Skin epidermis (tissue), 12 donors: ENCODE data around the gene ADAM20.
A peak's percentile ranks its signal among the peaks of the same experiment; 100 is the strongest.
"Not testable (repeated sequence)": the region's sequence is repeated elsewhere in the genome, so short reads cannot be mapped to it uniquely, and the experiment has no call there.

Source experiments
- H3K27ac ChIP-seq, 21 experiments: fragments of 200-600 bp; sonication (generic) in 11 of 21; one replicate each; pipeline ENCODE4 v1.5.0; 2020; ENCODE audit warnings: mild to moderate bottlenecking in 3 of 21, inconsistent platforms in 2 of 21, moderate library complexity in 2 of 21
- H3K4me3 ChIP-seq, 7 experiments: fragments of 200-600 bp; sonication (generic) in 2 of 7; one replicate each; pipeline ENCODE4 v1.5.0; 2020; ENCODE audit warnings: inconsistent platforms in 2 of 7, mild to moderate bottlenecking in 2 of 7, moderate library complexity in 1 of 7

ADAM20 gene

GRCh38 chr14:70534904-70535303 is at the start of gene ADAM20:
Gene ADAM20 (minus strand): TSS chr14:70535004. CDS start chr14:70524757, 10,247 bp downstream.
- Histone ChIP-seq H3K4me3 (no peak within 1 kb of the TSS), H3K27ac (no peak within 1 kb of the TSS)

- Histone ChIP-seq H3K27ac (no peak overlapping the region), H3K4me3 (no peak overlapping the region)
Measured at GRCh38 chr14:70576891-70577290, 42.1 kb upstream of the ADAM20 start.

- no peak overlapping the region for H3K4me3 ChIP-seq
Measured at GRCh38 chr14:70573050-70573449, 38.2 kb upstream of the ADAM20 start.

GRCh38 chr14:70571139-70571538 is 36.3 kb upstream of the ADAM20 start:
- Histone ChIP-seq H3K4me3 (no peak overlapping the region), H3K27ac (no peak overlapping the region)

More at GRCh38 chr14:70573050-70573449, 38.2 kb upstream of the ADAM20 start:
- no peak overlapping the region for H3K27ac ChIP-seq

GRCh38 chr14:70567791-70568190 is 33.0 kb upstream of the ADAM20 start:
- H3K27ac ChIP-seq: no peak overlapping the region
- no peak overlapping the region for H3K4me3 ChIP-seq

- no peak overlapping the region for H3K4me3 ChIP-seq
- peak overlapping the region in 1 of 21 experiments; percentile 41 for H3K27ac ChIP-seq
Measured at GRCh38 chr14:70563869-70564268, 29.1 kb upstream of the ADAM20 start.

- Histone ChIP-seq H3K27ac (peak overlapping the region in 1 of 21 experiments; percentile 41), H3K4me3 (no peak overlapping the region)
Measured at GRCh38 chr14:70563417-70563816, 28.6 kb upstream of the ADAM20 start.

- no peak overlapping the region for H3K4me3 ChIP-seq
Measured at GRCh38 chr14:70558356-70558755, 23.6 kb upstream of the ADAM20 start.

GRCh38 chr14:70555890-70556289 is 21.1 kb upstream of the ADAM20 start:
- Histone ChIP-seq H3K27ac (no peak overlapping the region), H3K4me3 (peak overlapping the region in 3 of 7 experiments; percentile 1 to 8 (median 7))

More at GRCh38 chr14:70558356-70558755, 23.6 kb upstream of the ADAM20 start:
- no peak overlapping the region for H3K27ac ChIP-seq

GRCh38 chr14:70538087-70538486 is 3.3 kb upstream of the ADAM20 start:
- H3K4me3 ChIP-seq: no peak overlapping the region
- H3K27ac ChIP-seq: no peak overlapping the region

GRCh38 chr14:70536830-70537229 is 2.0 kb upstream of the ADAM20 start:
- no peak overlapping the region for H3K27ac ChIP-seq
- H3K4me3 ChIP-seq: no peak overlapping the region

- Histone ChIP-seq H3K4me3 (no peak overlapping the region), H3K27ac (no peak overlapping the region)
Measured at GRCh38 chr14:70530417-70530816, 4.4 kb downstream of the ADAM20 start.

GRCh38 chr14:70527501-70528105 is 7.2 kb downstream of the ADAM20 start:
- H3K27ac ChIP-seq: no peak overlapping the region
- no peak overlapping the region for H3K4me3 ChIP-seq

- H3K4me3 ChIP-seq: no peak overlapping the region
Measured at GRCh38 chr14:70525691-70526090, 9.1 kb downstream of the ADAM20 start.

GRCh38 chr14:70515811-70516210 is 19.0 kb downstream of the ADAM20 start:
- H3K27ac ChIP-seq: no peak overlapping the region
- H3K4me3 ChIP-seq: no peak overlapping the region

More at GRCh38 chr14:70525691-70526090, 9.1 kb downstream of the ADAM20 start:
- no peak overlapping the region for H3K27ac ChIP-seq

- no peak overlapping the region for H3K4me3 ChIP-seq
Measured at GRCh38 chr14:70514168-70515069, 20.4 kb downstream of the ADAM20 start.

GRCh38 chr14:70498191-70498590 is 36.6 kb downstream of the ADAM20 start:
- H3K27ac ChIP-seq: no peak overlapping the region
- no peak overlapping the region for H3K4me3 ChIP-seq

More at GRCh38 chr14:70514168-70515069, 20.4 kb downstream of the ADAM20 start:
- H3K27ac ChIP-seq: no peak overlapping the region

GRCh38 chr14:70489579-70490200 is 45.1 kb downstream of the ADAM20 start:
- Histone ChIP-seq H3K27ac (no peak overlapping the region), H3K4me3 (no peak overlapping the region)

GRCh38 chr14:70477356-70478105 is 57.3 kb downstream of the ADAM20 start:
- H3K27ac ChIP-seq, H3K4me3 ChIP-seq: not testable (repeated sequence)

GRCh38 chr14:70475459-70475858 is 59.3 kb downstream of the ADAM20 start:
- not testable (repeated sequence) for H3K27ac ChIP-seq

More at GRCh38 chr14:70475459-70475858, 59.3 kb downstream of the ADAM20 start:
- peak overlapping the region in 1 of 7 experiments; percentile 18 for H3K4me3 ChIP-seq
